GM12892 (cell line): ENCODE measurements around the gene RALY.

Experiments used
- POLR2A ChIP-seq: IDR thresholded peaks from 2 replicates; pipeline ENCODE4 v1.6.1; 2011; ENCODE audit warnings: low read depth, low read length, control low read depth
- POLR2AphosphoS5 ChIP-seq: IDR thresholded peaks from 2 replicates; pipeline ENCODE4 v1.6.1; 2011; ENCODE audit warnings: low read depth, low read length, control low read depth

GRCh38 chr20:33979094-33979493 lies 14.6 kb upstream of the RALY start:
- TF ChIP-seq POLR2A: no peak
- no peak for TF ChIP-seq POLR2AphosphoS5
